ENCODE data around the gene OSBPL10.

- TF ChIP-seq, protein P1, sequence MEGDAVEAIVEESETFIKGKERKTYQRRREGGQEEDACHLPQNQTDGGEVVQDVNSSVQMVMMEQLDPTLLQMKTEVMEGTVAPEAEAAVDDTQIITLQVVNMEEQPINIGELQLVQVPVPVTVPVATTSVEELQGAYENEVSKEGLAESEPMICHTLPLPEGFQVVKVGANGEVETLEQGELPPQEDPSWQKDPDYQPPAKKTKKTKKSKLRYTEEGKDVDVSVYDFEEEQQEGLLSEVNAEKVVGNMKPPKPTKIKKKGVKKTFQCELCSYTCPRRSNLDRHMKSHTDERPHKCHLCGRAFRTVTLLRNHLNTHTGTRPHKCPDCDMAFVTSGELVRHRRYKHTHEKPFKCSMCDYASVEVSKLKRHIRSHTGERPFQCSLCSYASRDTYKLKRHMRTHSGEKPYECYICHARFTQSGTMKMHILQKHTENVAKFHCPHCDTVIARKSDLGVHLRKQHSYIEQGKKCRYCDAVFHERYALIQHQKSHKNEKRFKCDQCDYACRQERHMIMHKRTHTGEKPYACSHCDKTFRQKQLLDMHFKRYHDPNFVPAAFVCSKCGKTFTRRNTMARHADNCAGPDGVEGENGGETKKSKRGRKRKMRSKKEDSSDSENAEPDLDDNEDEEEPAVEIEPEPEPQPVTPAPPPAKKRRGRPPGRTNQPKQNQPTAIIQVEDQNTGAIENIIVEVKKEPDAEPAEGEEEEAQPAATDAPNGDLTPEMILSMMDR (IDR thresholded peaks at IDR 0.05): no peak
- TF ChIP-seq POLR2AphosphoS5 (IDR thresholded peaks at IDR 0.05) (no peak), POLR2A (IDR thresholded peaks at IDR 0.05) (no peak)
These were observed 98.6 kb downstream of the OSBPL10 start for GRCh38 chr3:31882431-31882830.

Data from prostate gland (tissue), 2 donors.